COLO668 (cell line): ENCODE measurements around the gene ZNF263.
"Not testable (repeated sequence)": the region's sequence is repeated elsewhere in the genome, so short reads cannot be mapped to it uniquely, and the experiment has no call there.

Experiments used
- DNase-seq: peaks from one replicate; lab custom pipeline; 2025; ENCODE audit not compliant: unreplicated experiment; lab: John Stamatoyannopoulos, UW

Gene ZNF263

DNA sequence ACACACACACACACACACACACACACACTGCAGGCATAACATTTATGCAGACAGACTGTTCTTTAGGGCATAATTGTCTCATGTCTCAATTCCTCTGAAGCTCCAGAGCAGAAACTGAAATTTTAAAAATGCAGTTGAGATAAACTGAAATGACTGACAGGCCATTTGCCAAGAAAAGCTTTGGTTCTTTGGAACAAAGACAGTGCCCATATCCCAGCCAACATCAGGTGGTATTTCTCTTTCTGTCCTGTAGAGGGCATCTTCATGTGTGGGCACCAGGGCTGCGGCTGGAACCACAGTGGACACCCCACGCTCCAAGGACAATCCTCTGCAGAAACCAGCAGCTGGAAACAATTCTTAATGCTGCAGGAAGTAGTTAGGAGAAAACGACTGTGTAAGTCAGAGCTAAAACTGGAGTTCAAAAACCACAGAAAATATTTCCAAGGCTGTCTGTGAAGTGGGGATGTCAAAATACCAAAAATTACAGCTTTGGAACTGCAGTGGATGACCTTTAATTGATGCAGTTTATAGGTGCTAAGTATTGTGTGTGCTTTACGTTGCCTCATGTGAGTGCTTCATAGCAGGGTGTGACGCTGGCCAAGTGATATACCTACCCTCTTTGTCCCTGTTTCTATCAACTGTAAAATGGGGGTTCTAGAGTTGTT lies 16.3 kb upstream of the ZNF263 start:
- peak; percentile 6 for DNase-seq

DNA sequence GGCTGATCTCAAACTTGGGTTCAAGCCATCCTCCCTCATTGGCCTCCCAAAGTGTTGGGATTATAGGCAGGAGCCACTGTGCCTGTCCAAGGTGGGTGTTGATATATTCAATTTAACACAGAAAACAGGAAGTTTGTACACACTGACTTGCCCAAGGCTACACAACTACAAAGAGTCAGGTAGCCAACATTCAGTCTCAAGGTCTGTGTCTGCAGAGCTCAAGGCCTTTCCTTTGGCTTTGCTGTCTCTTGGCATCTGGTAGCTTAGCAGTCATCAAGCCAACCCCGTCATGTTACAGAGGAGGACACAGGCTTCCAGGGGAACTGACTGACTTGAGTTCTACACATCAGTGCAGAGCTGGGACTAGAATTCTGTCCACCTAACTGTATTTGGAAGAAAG lies 15.0 kb upstream of the ZNF263 start:
- DNase-seq = no peak

- DNase-seq = not testable (repeated sequence)
Measured at GRCh38 chr16:3270718-3271117, 12.6 kb upstream of the ZNF263 start.

- not testable (repeated sequence) for DNase-seq
Measured at GRCh38 chr16:3271281-3271680, 12.0 kb upstream of the ZNF263 start.

DNA sequence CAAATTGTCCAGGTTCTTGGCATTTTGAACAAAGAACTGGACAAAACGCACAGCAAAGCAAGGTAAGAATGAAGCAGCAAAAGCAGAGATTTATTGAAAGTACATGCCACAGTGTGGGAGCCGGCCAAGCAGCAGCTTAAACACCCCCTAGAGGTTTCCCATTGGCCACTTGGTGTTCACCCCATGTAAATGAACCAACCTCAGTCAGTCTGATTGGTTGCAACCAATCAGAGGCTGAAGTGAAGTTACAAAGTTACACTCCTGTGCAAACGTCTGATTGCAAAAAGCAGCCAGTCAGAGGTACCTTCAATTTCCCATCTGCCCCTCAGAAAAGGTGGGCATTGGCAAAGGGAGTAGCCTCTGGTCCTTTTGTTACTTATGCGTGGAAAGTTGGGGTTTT lies 8.8 kb upstream of the ZNF263 start:
- DNase-seq = no peak

GRCh38 chr16:3274947-3275346 lies 8.3 kb upstream of the ZNF263 start:
- no peak for DNase-seq

DNA sequence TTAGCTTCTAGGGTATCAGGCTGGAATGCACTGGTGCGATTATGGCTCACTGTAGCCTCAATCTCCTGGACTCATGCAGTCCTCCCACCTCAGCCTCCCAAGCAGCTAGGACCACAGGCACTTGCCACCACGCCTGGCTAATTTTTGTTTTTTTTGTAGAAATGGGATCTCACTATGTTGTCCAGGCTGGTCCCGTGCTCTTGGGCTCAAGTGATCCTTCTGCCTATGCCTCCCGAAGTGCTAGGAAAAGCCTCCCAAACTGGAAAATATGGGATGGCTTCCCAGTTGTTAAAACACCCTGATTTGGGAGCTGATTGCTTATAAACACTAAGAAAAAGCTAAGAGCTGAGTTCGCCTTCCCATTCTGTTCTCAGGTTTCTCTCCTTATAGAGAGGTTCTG lies 6.6 kb upstream of the ZNF263 start:
- DNase-seq = no peak

GRCh38 chr16:3281222-3281820 lies 2.0 kb upstream of the ZNF263 start:
- DNase-seq = no peak

- peak; percentile 76 for DNase-seq
Measured at GRCh38 chr16:3282103-3282729, 1.1 kb upstream of the ZNF263 start.

GRCh38 chr16:3283543-3284447 lies 504 bp downstream of the ZNF263 start:
- peak; percentile 49 for DNase-seq

- DNase-seq = no peak
Measured at GRCh38 chr16:3285131-3285530, 1.8 kb downstream of the ZNF263 start.

- DNase-seq = no peak
Measured at GRCh38 chr16:3289998-3290673, 6.8 kb downstream of the ZNF263 start.

GRCh38 chr16:3292604-3293003 lies 9.3 kb downstream of the ZNF263 start:
- DNase-seq = no peak

DNA sequence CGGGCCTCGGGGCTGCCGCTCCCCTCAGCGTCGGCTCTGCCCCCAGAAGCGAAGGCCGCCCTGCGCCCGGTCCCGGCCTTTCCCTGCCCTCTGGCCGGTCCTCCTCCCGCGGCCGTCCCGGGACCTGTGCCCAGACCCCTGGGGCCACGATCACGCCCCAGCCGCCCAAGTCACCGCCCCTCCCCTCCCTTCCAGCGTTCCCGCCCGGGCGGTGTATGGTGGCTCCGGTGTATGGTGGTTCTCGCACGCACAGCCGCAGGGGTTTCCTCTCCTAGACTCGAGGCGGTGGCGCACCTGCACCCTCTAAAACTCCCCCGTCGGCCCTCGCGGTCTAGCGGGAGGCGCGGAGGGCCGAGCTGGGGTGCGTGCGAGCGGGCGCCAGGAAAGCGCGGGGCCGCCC lies 11.9 kb downstream of the ZNF263 start:
- no peak for DNase-seq

- DNase-seq = no peak
Measured at GRCh38 chr16:3295783-3296182, 12.5 kb downstream of the ZNF263 start.

GRCh38 chr16:3304370-3304769 lies 21.1 kb downstream of the ZNF263 start:
- DNase-seq = no peak

DNA sequence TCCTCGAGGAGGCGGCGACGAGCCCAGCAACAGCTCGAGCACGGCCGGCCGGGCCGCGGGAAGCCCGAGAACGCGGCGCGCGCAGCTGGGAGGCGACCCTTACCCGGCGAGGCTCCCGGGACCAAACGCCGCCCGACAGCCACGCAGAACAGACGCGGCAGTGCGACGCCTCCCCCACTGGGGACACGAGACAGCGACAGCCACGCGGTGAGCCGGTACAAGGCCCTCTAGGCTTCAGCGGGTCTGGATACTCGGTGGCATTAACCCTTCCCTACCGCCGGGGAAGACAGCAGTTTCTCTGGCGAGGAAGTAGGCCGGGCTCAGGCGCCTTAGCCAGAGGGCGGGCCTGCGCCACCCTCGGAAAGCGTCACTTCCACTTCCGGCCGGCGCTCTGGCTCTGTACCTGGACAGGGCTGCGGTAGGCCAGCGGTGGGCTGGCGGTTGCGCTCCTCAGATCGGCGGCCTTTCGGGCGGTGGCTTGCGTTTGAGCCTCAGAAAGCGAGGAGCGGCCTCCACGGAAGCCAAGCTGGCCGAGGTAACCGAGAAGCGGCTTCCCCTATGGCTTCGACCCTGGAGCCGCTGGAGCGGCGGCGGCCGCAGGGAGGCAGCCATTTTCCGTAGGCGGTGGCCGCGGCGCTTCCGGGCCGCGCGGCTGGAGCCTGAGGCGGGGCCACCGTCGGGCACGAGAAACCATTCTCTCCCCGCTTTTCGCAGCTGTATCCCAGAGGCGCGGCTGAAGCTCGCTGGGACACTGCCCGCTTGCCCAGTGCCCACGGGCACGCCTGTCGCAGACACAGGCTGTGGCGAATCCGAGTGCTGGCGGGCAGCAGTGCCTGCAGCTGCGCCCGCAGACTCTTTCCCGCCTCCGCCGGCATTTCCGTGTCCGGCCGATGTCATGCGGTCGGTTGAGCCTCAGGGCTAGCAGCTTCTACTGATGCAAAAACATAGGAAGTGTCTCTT lies 22.1 kb downstream of the ZNF263 start, which contains the start of the genes TIGD7 and ZNF75A:
Gene TIGD7 (minus strand): TSS at position 322 of the 960 bp plus-strand sequence. CDS start 4,816 bp downstream, outside the sequence.
Gene ZNF75A (plus strand): TSS at position 389 of the 960 bp plus-strand sequence. CDS start 2,932 bp downstream, outside the sequence.
- DNase-seq = peak; percentile 93

DNA sequence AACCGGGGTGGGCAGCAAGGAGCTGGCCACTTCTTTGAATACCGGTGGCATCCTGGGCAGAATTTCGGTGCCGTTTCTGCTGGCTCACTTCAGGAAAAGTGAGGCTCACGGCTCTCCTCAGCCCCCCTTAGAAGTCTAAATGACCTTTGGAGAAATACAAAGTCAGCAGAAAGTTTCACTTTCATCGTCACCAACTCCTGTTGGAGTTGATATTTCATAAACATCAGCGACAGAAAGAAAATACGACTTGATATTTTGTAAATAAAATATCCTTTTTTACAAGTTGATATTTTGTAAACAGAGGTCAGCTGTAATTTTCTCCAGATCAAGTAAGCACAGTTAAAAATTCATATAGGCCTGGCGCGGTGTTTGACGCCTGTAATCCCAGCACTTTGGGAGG lies 22.8 kb downstream of the ZNF263 start:
- DNase-seq = no peak

DNA sequence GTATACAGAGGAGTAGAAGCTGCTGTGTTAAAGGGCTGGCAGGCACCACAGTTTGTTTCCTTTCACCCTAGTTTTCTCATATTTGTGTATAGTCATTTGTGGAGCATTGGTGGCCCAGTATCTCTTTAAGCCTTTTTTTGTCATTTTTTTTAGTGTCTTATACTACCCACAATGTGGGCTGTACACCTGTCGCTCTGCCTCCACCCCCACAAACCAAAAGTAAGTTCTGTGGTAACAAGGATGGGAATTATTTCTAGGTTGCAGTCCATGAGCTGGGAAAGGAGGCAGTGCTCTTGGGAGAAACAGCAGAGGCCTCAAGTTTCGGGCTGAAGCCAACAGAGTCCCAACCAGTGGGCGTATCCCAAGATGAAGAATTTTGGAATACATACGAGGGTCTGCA lies 28.2 kb downstream of the ZNF263 start:
- no peak for DNase-seq
